Measurements from ENCODE around the gene TSHZ1. TPM values are rescaled to one million over a fixed set of nuclear protein-coding genes. Genes with fewer than 3 reads are reported as not detected.

The TSHZ1 gene
- polyA plus RNA-seq, 1 donor, result 34.7 TPM

- 100% methylated on average over 1 of the region's 15 CpGs for WGBS (ENCODE audit: insufficient coverage, low lambda C conversion rate)
- H3K36me3 ChIP-seq (ENCODE audit: control insufficient read depth, insufficient read depth, low read length), result peaks cover 42% of the 10 kb centered on the region
Observed at GRCh38 chr18:75282746-75283145, 72.1 kb downstream of the TSHZ1 start.

GRCh38 chr18:75283731-75284130 lies 73.1 kb downstream of the TSHZ1 start:
- Histone ChIP-seq H3K27ac (ENCODE audit: low read length) (no peak overlapping the region), H3K9me3 (ENCODE audit: control insufficient read depth, low read depth, low read length) (peaks cover 25% of the 10 kb centered on the region), H3K4me1 (ENCODE audit: control insufficient read depth, insufficient read depth, low read length) (peaks cover 7% of the 10 kb centered on the region), H3K4me3 (ENCODE audit: low read length) (no peak overlapping the region), H3K36me3 (ENCODE audit: control insufficient read depth, insufficient read depth, low read length) (peaks cover 51% of the 10 kb centered on the region), H3K27me3 (ENCODE audit: control insufficient read depth, insufficient read depth, low read length) (no peaks in the 10 kb centered on the region)
- 80% methylated on average over 2 of the region's 7 CpGs for WGBS (ENCODE audit: insufficient coverage, low lambda C conversion rate)
- no peak for DNase-seq

More at GRCh38 chr18:75282746-75283145, 72.1 kb downstream of the TSHZ1 start:
- Histone ChIP-seq H3K27me3 (ENCODE audit: control insufficient read depth, insufficient read depth, low read length) (no peaks in the 10 kb centered on the region), H3K4me3 (ENCODE audit: low read length) (no peak overlapping the region), H3K4me1 (ENCODE audit: control insufficient read depth, insufficient read depth, low read length) (peaks cover 7% of the 10 kb centered on the region), H3K27ac (ENCODE audit: low read length) (no peak overlapping the region), H3K9me3 (ENCODE audit: control insufficient read depth, low read depth, low read length) (peaks cover 25% of the 10 kb centered on the region)
- DNase-seq, result no peak

DNA sequence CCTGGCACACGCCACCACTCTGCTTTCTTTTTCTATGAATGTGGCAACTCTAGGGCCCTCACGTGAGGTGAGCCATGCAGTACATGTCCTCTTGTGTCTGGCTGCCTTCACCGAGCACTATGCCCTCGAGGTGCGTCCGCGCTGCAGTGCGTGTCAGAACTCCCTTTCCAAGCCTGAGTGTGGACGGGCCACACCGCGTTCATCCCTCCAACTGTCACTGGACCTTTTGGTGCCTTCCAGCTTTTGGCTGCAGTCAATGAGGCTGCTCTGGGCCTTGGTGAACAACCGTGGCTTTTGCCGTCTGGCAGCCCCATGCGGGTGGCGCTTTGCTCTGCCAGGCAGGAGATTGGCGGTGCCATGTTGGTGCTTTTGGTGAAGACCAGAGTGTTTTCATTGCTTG lies 74.0 kb downstream of the TSHZ1 start:
- DNase-seq, result no peak
- Histone ChIP-seq H3K4me3 (ENCODE audit: low read length) (no peak overlapping the region), H3K27me3 (ENCODE audit: control insufficient read depth, insufficient read depth, low read length) (no peaks in the 10 kb centered on the region), H3K27ac (ENCODE audit: low read length) (no peak overlapping the region), H3K36me3 (ENCODE audit: control insufficient read depth, insufficient read depth, low read length) (peaks cover 53% of the 10 kb centered on the region), H3K9me3 (ENCODE audit: control insufficient read depth, low read depth, low read length) (peaks cover 25% of the 10 kb centered on the region), H3K4me1 (ENCODE audit: control insufficient read depth, insufficient read depth, low read length) (peaks cover 7% of the 10 kb centered on the region)
- no CpG with 5 or more reads among the region's 16 CpGs for WGBS (ENCODE audit: insufficient coverage, low lambda C conversion rate)

DNA sequence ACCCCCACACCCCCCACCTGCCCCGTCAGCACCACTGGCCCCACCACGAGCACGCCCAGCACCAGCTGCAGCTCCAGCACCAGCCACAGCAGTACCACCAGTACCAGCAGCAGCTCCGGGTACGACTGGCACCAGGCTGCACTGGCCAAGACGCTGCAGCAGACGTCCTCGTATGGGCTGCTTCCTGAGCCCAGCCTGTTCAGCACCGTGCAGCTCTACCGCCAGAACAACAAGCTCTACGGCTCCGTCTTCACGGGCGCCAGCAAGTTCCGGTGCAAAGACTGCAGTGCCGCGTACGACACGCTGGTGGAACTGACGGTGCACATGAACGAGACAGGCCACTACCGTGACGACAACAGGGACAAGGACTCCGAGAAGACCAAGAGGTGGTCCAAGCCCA lies 75.3 kb downstream of the TSHZ1 start:
- Histone ChIP-seq H3K9me3 (ENCODE audit: control insufficient read depth, low read depth, low read length) (peaks cover 24% of the 10 kb centered on the region), H3K27me3 (ENCODE audit: control insufficient read depth, insufficient read depth, low read length) (no peaks in the 10 kb centered on the region), H3K36me3 (ENCODE audit: control insufficient read depth, insufficient read depth, low read length) (peaks cover 52% of the 10 kb centered on the region), H3K4me3 (ENCODE audit: low read length) (no peak overlapping the region), H3K4me1 (ENCODE audit: control insufficient read depth, insufficient read depth, low read length) (peaks cover under 1% of the 10 kb centered on the region), H3K27ac (ENCODE audit: low read length) (no peak overlapping the region)
- no peak for DNase-seq
- 100% methylated on average over 1 of the region's 24 CpGs for WGBS (ENCODE audit: insufficient coverage, low lambda C conversion rate)

DNA sequence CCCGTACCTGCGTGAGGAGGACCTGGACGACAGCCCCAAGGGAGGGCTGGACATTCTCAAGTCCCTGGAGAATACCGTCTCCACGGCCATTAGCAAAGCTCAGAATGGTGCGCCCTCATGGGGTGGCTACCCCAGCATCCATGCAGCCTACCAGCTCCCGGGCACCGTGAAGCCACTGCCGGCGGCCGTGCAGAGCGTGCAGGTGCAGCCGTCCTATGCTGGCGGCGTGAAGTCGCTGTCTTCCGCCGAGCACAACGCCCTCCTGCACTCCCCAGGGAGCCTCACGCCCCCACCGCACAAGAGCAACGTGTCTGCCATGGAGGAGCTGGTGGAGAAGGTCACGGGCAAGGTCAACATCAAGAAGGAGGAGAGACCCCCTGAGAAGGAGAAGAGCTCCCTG lies 76.4 kb downstream of the TSHZ1 start:
- no peak for DNase-seq
- Histone ChIP-seq H3K36me3 (ENCODE audit: control insufficient read depth, insufficient read depth, low read length) (peaks cover 43% of the 10 kb centered on the region), H3K27ac (ENCODE audit: low read length) (no peak overlapping the region), H3K4me3 (ENCODE audit: low read length) (no peak overlapping the region), H3K9me3 (ENCODE audit: control insufficient read depth, low read depth, low read length) (peaks cover 18% of the 10 kb centered on the region), H3K27me3 (ENCODE audit: control insufficient read depth, insufficient read depth, low read length) (no peaks in the 10 kb centered on the region), H3K4me1 (ENCODE audit: control insufficient read depth, insufficient read depth, low read length) (no peaks in the 10 kb centered on the region)
- WGBS (ENCODE audit: insufficient coverage, low lambda C conversion rate), result no CpG with 5 or more reads among the region's 23 CpGs

DNA sequence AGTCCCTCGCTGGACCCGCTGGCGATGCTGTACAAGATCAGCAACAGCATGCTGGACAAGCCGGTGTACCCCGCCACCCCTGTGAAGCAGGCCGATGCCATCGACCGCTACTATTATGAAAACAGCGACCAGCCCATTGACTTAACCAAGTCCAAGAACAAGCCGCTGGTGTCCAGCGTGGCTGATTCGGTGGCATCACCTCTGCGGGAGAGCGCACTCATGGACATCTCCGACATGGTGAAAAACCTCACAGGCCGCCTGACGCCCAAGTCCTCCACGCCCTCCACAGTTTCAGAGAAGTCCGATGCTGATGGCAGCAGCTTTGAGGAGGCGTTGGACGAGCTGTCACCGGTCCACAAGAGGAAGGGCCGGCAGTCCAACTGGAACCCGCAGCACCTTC lies 77.1 kb downstream of the TSHZ1 start:
- H3K4me1 ChIP-seq (ENCODE audit: control insufficient read depth, insufficient read depth, low read length), result no peaks in the 10 kb centered on the region
- H3K27me3 ChIP-seq (ENCODE audit: control insufficient read depth, insufficient read depth, low read length), result no peaks in the 10 kb centered on the region
- no peak overlapping the region for H3K27ac ChIP-seq (ENCODE audit: low read length)
- H3K9me3 ChIP-seq (ENCODE audit: control insufficient read depth, low read depth, low read length), result peaks cover 16% of the 10 kb centered on the region
- H3K36me3 ChIP-seq (ENCODE audit: control insufficient read depth, insufficient read depth, low read length), result peaks cover 39% of the 10 kb centered on the region
- H3K4me3 ChIP-seq (ENCODE audit: low read length), result no peak overlapping the region
- WGBS (ENCODE audit: insufficient coverage, low lambda C conversion rate), result no CpG with 5 or more reads among the region's 24 CpGs
- DNase-seq, result no peak

GRCh38 chr18:75289761-75290160 lies 79.2 kb downstream of the TSHZ1 start:
- no peaks in the 10 kb centered on the region for H3K4me1 ChIP-seq (ENCODE audit: control insufficient read depth, insufficient read depth, low read length)
- H3K36me3 ChIP-seq (ENCODE audit: control insufficient read depth, insufficient read depth, low read length), result peaks cover 36% of the 10 kb centered on the region
- no peaks in the 10 kb centered on the region for H3K27me3 ChIP-seq (ENCODE audit: control insufficient read depth, insufficient read depth, low read length)
- H3K4me3 ChIP-seq (ENCODE audit: low read length), result no peak overlapping the region
- no peak for DNase-seq
- peaks cover 11% of the 10 kb centered on the region for H3K9me3 ChIP-seq (ENCODE audit: control insufficient read depth, low read depth, low read length)
- no peak overlapping the region for H3K27ac ChIP-seq (ENCODE audit: low read length)
- WGBS (ENCODE audit: insufficient coverage, low lambda C conversion rate), result 93% methylated on average over 3 of the region's 4 CpGs

GRCh38 chr18:75290737-75291358 lies 80.3 kb downstream of the TSHZ1 start:
- peaks cover 30% of the 10 kb centered on the region for H3K36me3 ChIP-seq (ENCODE audit: control insufficient read depth, insufficient read depth, low read length)
- H3K4me3 ChIP-seq (ENCODE audit: low read length), result no peak overlapping the region
- DNase-seq, result peak in 1 of 2 donors; percentile 19
- H3K9me3 ChIP-seq (ENCODE audit: control insufficient read depth, low read depth, low read length), result peaks cover 11% of the 10 kb centered on the region
- no peaks in the 10 kb centered on the region for H3K27me3 ChIP-seq (ENCODE audit: control insufficient read depth, insufficient read depth, low read length)
- H3K4me1 ChIP-seq (ENCODE audit: control insufficient read depth, insufficient read depth, low read length), result no peaks in the 10 kb centered on the region
- no peak overlapping the region for H3K27ac ChIP-seq (ENCODE audit: low read length)
- 50% methylated on average over 1 of the region's 9 CpGs for WGBS (ENCODE audit: insufficient coverage, low lambda C conversion rate)

GRCh38 chr18:75291460-75291859 lies 80.9 kb downstream of the TSHZ1 start:
- H3K4me1 ChIP-seq (ENCODE audit: control insufficient read depth, insufficient read depth, low read length), result no peaks in the 10 kb centered on the region
- no peak overlapping the region for H3K27ac ChIP-seq (ENCODE audit: low read length)
- no CpG with 5 or more reads among the region's 9 CpGs for WGBS (ENCODE audit: insufficient coverage, low lambda C conversion rate)
- peaks cover 24% of the 10 kb centered on the region for H3K36me3 ChIP-seq (ENCODE audit: control insufficient read depth, insufficient read depth, low read length)
- H3K27me3 ChIP-seq (ENCODE audit: control insufficient read depth, insufficient read depth, low read length), result no peaks in the 10 kb centered on the region
- no peak overlapping the region for H3K4me3 ChIP-seq (ENCODE audit: low read length)
- DNase-seq, result no peak
- peaks cover 8% of the 10 kb centered on the region for H3K9me3 ChIP-seq (ENCODE audit: control insufficient read depth, low read depth, low read length)

- H3K4me3 ChIP-seq (ENCODE audit: low read length), result no peak overlapping the region
- no peaks in the 10 kb centered on the region for H3K27me3 ChIP-seq (ENCODE audit: control insufficient read depth, insufficient read depth, low read length)
- no peaks in the 10 kb centered on the region for H3K9me3 ChIP-seq (ENCODE audit: control insufficient read depth, low read depth, low read length)
- 100% methylated on average over 1 of the region's 9 CpGs for WGBS (ENCODE audit: insufficient coverage, low lambda C conversion rate)
- H3K36me3 ChIP-seq (ENCODE audit: control insufficient read depth, insufficient read depth, low read length), result peaks cover 2% of the 10 kb centered on the region
- no peak overlapping the region for H3K27ac ChIP-seq (ENCODE audit: low read length)
- DNase-seq, result no peak
- H3K4me1 ChIP-seq (ENCODE audit: control insufficient read depth, insufficient read depth, low read length), result no peaks in the 10 kb centered on the region
Observed at GRCh38 chr18:75293591-75293990, 83.0 kb downstream of the TSHZ1 start.

- 100% methylated on average over 1 of the region's 8 CpGs for WGBS (ENCODE audit: insufficient coverage, low lambda C conversion rate)
- Histone ChIP-seq H3K27me3 (ENCODE audit: control insufficient read depth, insufficient read depth, low read length) (no peaks in the 10 kb centered on the region), H3K27ac (ENCODE audit: low read length) (no peak overlapping the region), H3K4me3 (ENCODE audit: low read length) (no peak overlapping the region), H3K4me1 (ENCODE audit: control insufficient read depth, insufficient read depth, low read length) (no peaks in the 10 kb centered on the region), H3K9me3 (ENCODE audit: control insufficient read depth, low read depth, low read length) (no peaks in the 10 kb centered on the region), H3K36me3 (ENCODE audit: control insufficient read depth, insufficient read depth, low read length) (no peaks in the 10 kb centered on the region)
- no peak for DNase-seq
Observed at GRCh38 chr18:75297731-75298130, 87.1 kb downstream of the TSHZ1 start.

All from large intestine (tissue), 3 donors.